Endothelial cell of umbilical vein (primary cell): ENCODE measurements around the gene OR52E5. TPM values are rescaled to one million over a fixed set of nuclear protein-coding genes. Genes with fewer than 3 reads are reported as not detected.

ENCODE experiments used
- Bru-seq: library from RNA; stranded (reverse); fragments of 400-500 nt; gene quantifications from one replicate; lab custom pipeline; 2021; lab: Mats Ljungman, UMichigan
- BruChase-seq, 2 experiments: library from RNA; stranded (reverse); fragments of 400-500 nt; gene quantifications; one replicate each; lab custom pipeline; 2021; lab: Mats Ljungman, UMichigan
- BruUV-seq: library from RNA; stranded (reverse); fragments of 400-500 nt; replicated peaks from 2 replicates; lab custom pipeline; 2021; lab: Mats Ljungman, UMichigan
- CTCF ChIA-PET: fragments of 300-600, 350-600 bp; sonication (Branson Sonifier 250); formaldehyde crosslinking; loops from one replicate; lab custom pipeline; 2021; ENCODE audit warnings: antibody characterized with exemption, inconsistent platforms; lab: Charles Lee
- POLR2A ChIA-PET: fragments of 300-600, 350-600 bp; sonication (Branson Sonifier 250); formaldehyde crosslinking; loops from one replicate; lab custom pipeline; 2021; ENCODE audit warnings: antibody characterized with exemption, inconsistent platforms; lab: Charles Lee
- DNase-seq: peaks from one replicate; pipeline ENCODE4 v3.0.0-alpha.2; 2011; ENCODE audit warnings: low read depth, low spot score
- FAIRE-seq: peaks from 2 replicates; lab custom pipeline; 2011; peaks lifted over from hg19 to GRCh38; lab: Jason Lieb, UNC
- H2AFZ ChIP-seq: 2 replicates; pipeline ENCODE4 v1.6.0; 2012; ENCODE audit warnings: low read depth, low read length, control low read depth, inconsistent platforms
- H3K27ac ChIP-seq: 2 replicates; pipeline ENCODE4 v1.5.1; 2011; ENCODE audit warnings: low read depth, mild to moderate bottlenecking, control low read depth, low read length, moderate library complexity; ENCODE audit not compliant: insufficient read depth
- H3K27me3 ChIP-seq, 2 experiments: 2 replicates each; pipeline versions ENCODE4 v1.6.0 to v1.6.1; 2011; ENCODE audit warnings: low read length in 2 of 2, mixed read lengths in 1 of 2; ENCODE audit not compliant: control insufficient read depth in 2 of 2, insufficient read depth in 2 of 2
- H3K36me3 ChIP-seq, 2 experiments: 2 replicates in 1 of 2; 3 replicates in 1 of 2; pipeline ENCODE4 v1.5.1; 2011; ENCODE audit warnings: low read length in 2 of 2, mild to moderate bottlenecking in 1 of 2, moderate library complexity in 1 of 2; ENCODE audit not compliant: control insufficient read depth in 2 of 2, insufficient read depth in 2 of 2; ENCODE audit errors: extremely low read depth in 1 of 2
- H3K4me1 ChIP-seq: 3 replicates; pipeline ENCODE4 v1.5.1; 2011; ENCODE audit warnings: mild to moderate bottlenecking, low read length; ENCODE audit not compliant: control insufficient read depth, insufficient read depth; ENCODE audit errors: extremely low read depth
- H3K4me2 ChIP-seq: 2 replicates; pipeline ENCODE4 v1.6.1; 2011; ENCODE audit warnings: low read length, control low read depth, mixed read lengths; ENCODE audit not compliant: insufficient read depth
- H3K4me3 ChIP-seq, 3 experiments: fragments of 200-600 bp in 1 of 3; sonication (generic), shearing (Covaris generic) in 1 of 3; replicated peaks in 1 of 3; 2 replicates each; pipeline ENCODE4 v1.5.1; 2011 to 2016; ENCODE audit warnings: control low read depth in 3 of 3, low read length in 3 of 3, mild to moderate bottlenecking in 2 of 3, inconsistent platforms in 1 of 3, low read depth in 1 of 3, moderate library complexity in 1 of 3; ENCODE audit not compliant: insufficient read depth in 1 of 3
- H3K79me2 ChIP-seq: 2 replicates; pipeline ENCODE4 v1.6.0; 2012; ENCODE audit warnings: low read length, inconsistent platforms; ENCODE audit not compliant: control insufficient read depth, insufficient read depth
- H3K9ac ChIP-seq: replicated peaks from 2 replicates; pipeline ENCODE3; 2011; ENCODE audit warnings: low read length, control low read depth; ENCODE audit not compliant: insufficient read depth; ENCODE audit errors: extremely low read depth
- H3K9me1 ChIP-seq: replicated peaks from 3 replicates; pipeline ENCODE4 v1.6.0; 2011; ENCODE audit warnings: mild to moderate bottlenecking, low read length; ENCODE audit not compliant: control insufficient read depth, insufficient read depth; ENCODE audit errors: extremely low read depth
- H3K9me3 ChIP-seq: replicated peaks from 2 replicates; pipeline ENCODE4 v1.5.1; 2012; ENCODE audit warnings: low read length, inconsistent platforms; ENCODE audit not compliant: control insufficient read depth, insufficient read depth
- H4K20me1 ChIP-seq: replicated peaks from 2 replicates; pipeline ENCODE3; 2011; ENCODE audit warnings: mild to moderate bottlenecking, low read length; ENCODE audit not compliant: control insufficient read depth, insufficient read depth; ENCODE audit errors: extremely low read depth
- EZH2 ChIP-seq: IDR thresholded peaks from 2 replicates; pipeline ENCODE4 v1.6.1; 2012; ENCODE audit warnings: borderline replicate concordance, low read depth, mild to moderate bottlenecking, moderate library complexity, low read length, inconsistent platforms; ENCODE audit not compliant: severe bottlenecking
- FOS ChIP-seq: IDR thresholded peaks from 2 replicates; pipeline ENCODE4 v1.6.1; 2011; ENCODE audit warnings: mild to moderate bottlenecking, low read length, moderate library complexity, borderline replicate concordance; ENCODE audit not compliant: insufficient read depth
- GATA2 ChIP-seq: IDR thresholded peaks from 2 replicates; pipeline ENCODE4 v1.7.0; 2011; ENCODE audit warnings: low read depth, mild to moderate bottlenecking, moderate library complexity, mixed read lengths, low read length; ENCODE audit not compliant: insufficient read length, insufficient read depth
- JUN ChIP-seq: IDR thresholded peaks from 2 replicates; pipeline ENCODE4 v1.6.1; 2011; ENCODE audit warnings: borderline replicate concordance, low read depth; ENCODE audit not compliant: insufficient read length, insufficient read depth
- MYC ChIP-seq: IDR thresholded peaks from one replicate; pipeline ENCODE4 v1.6.1; 2011; ENCODE audit warnings: mild to moderate bottlenecking, low read depth, low read length
- POLR2A ChIP-seq: IDR thresholded peaks from 2 replicates; pipeline ENCODE4 v1.6.1; 2012; ENCODE audit warnings: low read depth, mild to moderate bottlenecking, control low read depth, low read length
- POLR2AphosphoS5 ChIP-seq: IDR thresholded peaks from 2 replicates; pipeline ENCODE4 v1.6.1; 2012; ENCODE audit warnings: low read depth, mild to moderate bottlenecking, control low read depth, low read length, moderate library complexity; ENCODE audit not compliant: insufficient read depth
- dilution Hi-C: fragments of 300-500 bp; cut with MboI; formaldehyde crosslinking; loops from one replicate; pipeline ENCODE4 v1.15.0; 2019; ENCODE audit warnings: low sequenced_read_pairs; ENCODE audit not compliant: extremely low pct_ligation_motif_present
- intact Hi-C: fragments of 100-400 bp; cut with micrococcal nuclease; formaldehyde crosslinking; loops from one replicate; pipeline ENCODE4 v1.10.0; 2022
- long read RNA-seq: library from polyadenylated mRNA; stranded (forward); transcript quantifications from one replicate; pipeline ENCODE4 v2.0.0, GENCODE V29; 2021
- polyA minus RNA-seq, 3 experiments: library from RNA; depleted of rRNA, polyadenylated mRNA; stranded (reverse); fragments of >200 nt; gene quantifications; 1 replicate in 1 of 3; 2 replicates in 2 of 3; pipeline ENCODE4 v1.2.3, GENCODE V29; 2011
- polyA plus RNA-seq, 4 experiments: library from polyadenylated mRNA; depleted of rRNA in 3 of 4; stranded (reverse) in 3 of 4; unstranded in 1 of 4; fragments of >200 nt; gene quantifications; 2 replicates each; pipeline versions ENCODE4 v1.2.1 to v1.2.3, GENCODE V29; 2011 to 2012; ENCODE audit warnings: missing spikeins in 1 of 4
- total RNA-seq: library from RNA; stranded (reverse); gene quantifications from 2 replicates; pipeline ENCODE4 v1.2.3, GENCODE V29; 2021
- TF ChIP-seq, protein P1 (sequence below), 2 donors: IDR thresholded peaks; 1 replicate in 1 of 2; 2 replicates in 1 of 2; pipeline ENCODE4 v1.5.1; 2011; ENCODE audit warnings: low read length in 2 of 2, mild to moderate bottlenecking in 2 of 2, moderate library complexity in 2 of 2, control low read depth in 1 of 2, inconsistent platforms in 1 of 2, low read depth in 1 of 2; ENCODE audit not compliant: insufficient read depth in 1 of 2; ENCODE audit errors: extremely low read depth in 1 of 2
- TF ChIP-seq, protein P2 (sequence below): IDR thresholded peaks from 2 replicates; pipeline ENCODE4 v1.6.1; 2011; ENCODE audit not compliant: insufficient read depth, insufficient read length

Gene OR52E5
- total RNA-seq, result not detected in 2 replicates
- polyA plus RNA-seq, result not detected in 2 replicates
- not detected in 2 replicates for polyA plus RNA-seq (2011; cell fraction: cytosol; rRNA removed)
- not detected in 2 replicates for polyA plus RNA-seq (2011; cell fraction: nucleus; rRNA removed)
- not detected in 2 replicates for polyA plus RNA-seq (2012)
- not detected in 2 replicates for polyA minus RNA-seq
- not detected for polyA minus RNA-seq (2011; cell fraction: cytosol; rRNA and poly(A)+ RNA removed)
- not detected in 2 replicates for polyA minus RNA-seq (2011; cell fraction: nucleus; rRNA and poly(A)+ RNA removed)
- not detected for Bru-seq, nascent RNA
- BruChase-seq, experiment 1, labeled RNA remaining after a 6-hour chase, result not detected
- not detected for BruChase-seq, experiment 2, labeled RNA remaining after a 2-hour chase
- long read RNA-seq, result 0 reads

DNA sequence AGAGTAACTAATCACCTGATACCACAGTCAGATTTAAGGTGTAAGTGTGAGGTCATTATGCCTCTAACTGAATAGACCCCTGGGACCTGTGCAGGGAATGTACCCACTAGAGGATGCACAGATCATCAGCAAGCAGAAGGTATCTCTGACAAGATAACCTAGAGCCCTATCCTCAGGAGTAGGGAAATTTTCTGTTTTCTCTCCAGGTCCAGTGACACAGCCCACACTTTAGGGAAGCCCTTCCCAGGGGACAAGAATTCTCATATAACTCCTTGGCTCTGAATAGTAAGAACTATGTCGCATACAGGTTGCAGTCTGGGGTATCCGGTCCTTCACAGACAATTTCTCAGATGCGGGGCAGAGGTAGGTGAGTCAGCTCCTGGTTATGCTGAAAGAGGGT, at the start of gene OR52E5:
Gene OR52E5 (plus strand): TSS at position 301 of the 400 bp plus-strand sequence. CDS start 7,569 bp downstream, outside the sequence.
- TF ChIP-seq JUN (no peak), FOS (no peak), MYC (no peak), EZH2 (no peak), POLR2AphosphoS5 (no peak), GATA2 (no peak), POLR2A (no peak)
- TF ChIP-seq, protein P1, sequence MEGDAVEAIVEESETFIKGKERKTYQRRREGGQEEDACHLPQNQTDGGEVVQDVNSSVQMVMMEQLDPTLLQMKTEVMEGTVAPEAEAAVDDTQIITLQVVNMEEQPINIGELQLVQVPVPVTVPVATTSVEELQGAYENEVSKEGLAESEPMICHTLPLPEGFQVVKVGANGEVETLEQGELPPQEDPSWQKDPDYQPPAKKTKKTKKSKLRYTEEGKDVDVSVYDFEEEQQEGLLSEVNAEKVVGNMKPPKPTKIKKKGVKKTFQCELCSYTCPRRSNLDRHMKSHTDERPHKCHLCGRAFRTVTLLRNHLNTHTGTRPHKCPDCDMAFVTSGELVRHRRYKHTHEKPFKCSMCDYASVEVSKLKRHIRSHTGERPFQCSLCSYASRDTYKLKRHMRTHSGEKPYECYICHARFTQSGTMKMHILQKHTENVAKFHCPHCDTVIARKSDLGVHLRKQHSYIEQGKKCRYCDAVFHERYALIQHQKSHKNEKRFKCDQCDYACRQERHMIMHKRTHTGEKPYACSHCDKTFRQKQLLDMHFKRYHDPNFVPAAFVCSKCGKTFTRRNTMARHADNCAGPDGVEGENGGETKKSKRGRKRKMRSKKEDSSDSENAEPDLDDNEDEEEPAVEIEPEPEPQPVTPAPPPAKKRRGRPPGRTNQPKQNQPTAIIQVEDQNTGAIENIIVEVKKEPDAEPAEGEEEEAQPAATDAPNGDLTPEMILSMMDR (IDR thresholded peaks at IDR 0.05; ENCODE audit: extremely low read depth in 1 of 2, insufficient read depth in 1 of 2, low read depth in 1 of 2, low read length in 2 of 2), result no peak
- TF ChIP-seq, protein P2, sequence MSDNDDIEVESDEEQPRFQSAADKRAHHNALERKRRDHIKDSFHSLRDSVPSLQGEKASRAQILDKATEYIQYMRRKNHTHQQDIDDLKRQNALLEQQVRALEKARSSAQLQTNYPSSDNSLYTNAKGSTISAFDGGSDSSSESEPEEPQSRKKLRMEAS, result no peak
- Histone ChIP-seq H3K27me3 (no peaks in the 10 kb centered on the region), H3K4me3 (no peak within 1 kb of the TSS), H3K36me3 (no peaks in the 10 kb centered on the region), H3K9me1 (no peaks in the 10 kb centered on the region), H3K79me2 (no peaks in the 10 kb centered on the region), H3K27ac (no peak within 1 kb of the TSS), H2AFZ (no peak within 1 kb of the TSS), H3K4me1 (no peaks in the 10 kb centered on the region), H3K9ac (no peak within 1 kb of the TSS), H3K9me3 (no peaks in the 10 kb centered on the region), H3K4me2 (no peak within 1 kb of the TSS), H4K20me1 (no peaks in the 10 kb centered on the region)
- ChIA-PET CTCF (no interaction called here), POLR2A (no interaction called here)
- intact Hi-C loops, result loop anchor here (5.0 kb wide), 1 partner anchor 771 kb away; no protein-coding TSS in a partner anchor
- FAIRE-seq (no peak), DNase-seq (no peak)
- BruUV-seq, result no TSS peak
- dilution Hi-C loops, result no loop called here
